Jurkat, Clone E6-1 (cell line): Measurements from ENCODE around the gene TMEM233. TPM values are rescaled to one million over a fixed set of nuclear protein-coding genes. Genes with fewer than 3 reads are reported as not detected.

ENCODE experiments used
- DNase-seq: peaks from one replicate; pipeline ENCODE4 v3.0.0-alpha.2; 2011; ENCODE audit warnings: low read depth, low spot score
- H3K4me3 ChIP-seq: 2 replicates; pipeline ENCODE4 v1.5.1; 2011; ENCODE audit warnings: mild to moderate bottlenecking, low read length, control low read depth, moderate library complexity
- polyA plus RNA-seq: library from polyadenylated mRNA; unstranded; fragments of >200 nt; gene quantifications from one replicate; pipeline ENCODE4 v1.2.1, GENCODE V29; 2012; ENCODE audit warnings: missing spikeins; ENCODE audit not compliant: insufficient read length, insufficient read depth

The TMEM233 gene
- not detected for polyA plus RNA-seq

GRCh38 chr12:119593578-119594398, at the start of gene TMEM233:
TMEM233 (plus strand) TSS chr12:119593774; CDS start chr12:119593849, 75 bp downstream.
- no peak for DNase-seq
- H3K4me3 ChIP-seq = no peak within 1 kb of the TSS

GRCh38 chr12:119544765-119545625, 48.6 kb upstream of the TMEM233 start:
- no peak overlapping the region for H3K4me3 ChIP-seq
- peak; percentile 75 for DNase-seq

DNA sequence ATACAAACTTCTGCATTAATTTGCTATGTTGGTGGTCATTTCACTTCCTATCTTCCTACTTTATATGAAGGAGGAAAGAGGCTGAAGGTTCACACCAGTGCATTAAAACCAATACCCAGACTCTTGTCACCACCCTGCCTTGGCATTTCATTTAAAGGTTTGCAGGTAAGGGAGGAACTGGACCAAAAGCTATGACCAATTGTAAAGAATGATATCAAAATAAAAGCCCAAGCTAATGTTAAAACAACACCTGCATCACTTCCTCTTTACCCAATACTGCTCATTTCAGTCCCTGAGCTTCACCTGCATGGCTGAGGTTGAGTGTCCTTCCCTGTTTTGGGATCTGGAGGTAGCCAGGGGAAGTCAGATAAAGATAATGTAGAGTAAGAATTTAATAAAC, 47.2 kb upstream of the TMEM233 start:
- no peak overlapping the region for H3K4me3 ChIP-seq
- no peak for DNase-seq

DNA sequence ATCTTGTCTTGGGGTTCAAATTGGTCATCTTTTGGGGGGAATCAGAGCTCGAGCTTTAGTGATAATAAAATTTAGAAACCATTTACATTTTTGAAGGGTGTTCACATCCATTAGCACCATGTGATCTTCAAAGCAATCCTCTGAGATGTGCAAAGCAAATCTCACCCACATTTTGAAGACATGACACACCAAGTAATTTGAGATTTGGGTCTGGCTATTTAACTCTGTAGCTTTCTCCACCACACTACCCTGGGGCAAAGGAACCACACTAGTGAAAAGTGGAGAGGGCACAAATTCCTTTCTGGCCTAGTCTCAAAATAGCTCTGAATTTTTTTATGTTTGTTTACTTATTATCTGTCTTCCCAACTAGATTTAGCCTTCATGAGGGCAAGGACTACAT, 46.6 kb upstream of the TMEM233 start:
- no peak for DNase-seq
- no peak overlapping the region for H3K4me3 ChIP-seq

DNA sequence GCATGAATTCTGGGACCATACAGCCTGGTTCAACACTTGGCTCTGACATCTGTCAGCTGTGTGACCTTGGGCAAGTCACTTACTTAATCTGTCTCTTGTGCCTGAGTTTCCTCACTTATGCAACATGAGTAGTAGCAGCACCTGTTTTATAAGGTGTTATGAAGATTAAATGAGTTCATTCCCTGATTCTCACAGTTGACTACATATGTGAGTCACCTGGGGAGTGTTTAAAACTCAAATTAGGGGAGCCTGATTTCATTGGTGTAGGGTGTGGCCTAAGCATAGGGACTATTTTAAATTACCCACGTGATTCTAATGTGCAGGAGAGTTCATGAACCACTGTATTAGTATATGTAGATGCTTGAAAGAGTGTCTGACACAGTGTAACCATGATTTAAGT, 36.7 kb upstream of the TMEM233 start:
- H3K4me3 ChIP-seq = no peak overlapping the region
- DNase-seq = no peak

- no peak overlapping the region for H3K4me3 ChIP-seq
- no peak for DNase-seq
Measured at GRCh38 chr12:119565404-119565803, 28.2 kb upstream of the TMEM233 start.

DNA sequence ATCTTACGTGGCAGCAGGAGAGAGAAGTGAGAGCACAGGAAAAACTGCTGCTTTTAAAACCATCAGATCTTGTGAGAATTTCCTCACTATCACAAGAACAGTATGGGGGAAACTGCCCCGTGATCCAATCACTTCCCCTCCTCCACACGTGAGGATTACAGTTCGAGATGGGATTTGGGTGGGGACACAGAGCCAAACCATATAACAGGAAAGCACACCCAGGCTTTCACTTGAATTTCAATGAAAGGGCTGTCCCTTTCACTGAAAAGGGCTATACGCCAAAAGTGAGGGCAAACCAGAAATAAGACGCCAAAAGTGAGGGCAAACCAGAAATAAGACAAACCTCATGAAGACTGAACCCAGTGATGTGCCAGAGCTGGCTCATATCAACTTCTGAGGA, 22.8 kb upstream of the TMEM233 start:
- no peak for DNase-seq
- H3K4me3 ChIP-seq = no peak overlapping the region

DNA sequence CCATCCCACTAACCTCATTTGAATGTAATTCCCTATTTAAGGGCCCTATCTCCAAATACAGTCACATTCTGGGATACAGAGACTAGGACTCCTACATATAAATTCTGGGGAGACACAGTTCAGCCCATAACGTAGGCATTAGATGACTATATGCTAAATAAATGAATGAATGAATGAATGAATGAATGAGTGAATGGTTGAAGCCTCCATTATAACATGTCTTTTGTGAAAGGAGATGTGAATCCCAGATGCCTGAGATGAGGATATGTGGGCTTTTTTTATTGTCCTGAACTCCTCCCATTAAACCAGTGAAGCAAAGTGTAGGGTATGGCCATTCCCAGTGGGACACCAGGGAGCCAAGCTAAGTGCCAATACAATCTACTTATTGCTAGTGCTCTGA, 20.5 kb upstream of the TMEM233 start:
- DNase-seq = no peak
- no peak overlapping the region for H3K4me3 ChIP-seq

DNA sequence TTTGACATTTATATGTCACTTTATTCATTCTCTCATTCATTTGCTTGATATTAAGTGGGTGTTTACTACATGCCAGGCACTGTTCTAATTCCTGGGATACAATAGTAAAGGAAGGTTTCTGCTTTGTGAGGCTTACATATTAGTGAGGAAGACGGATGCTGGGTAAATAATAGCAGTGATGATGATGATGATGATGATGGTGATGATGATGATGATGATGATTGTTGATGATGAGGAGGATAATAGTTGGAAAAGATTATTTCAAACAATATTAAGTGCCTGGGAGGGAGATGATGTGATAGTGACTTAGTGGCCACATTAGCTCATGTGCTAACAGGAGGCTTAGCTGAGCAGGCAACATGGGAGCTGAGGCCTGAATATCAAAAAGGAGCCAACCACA, 19.3 kb upstream of the TMEM233 start:
- DNase-seq = no peak
- no peak overlapping the region for H3K4me3 ChIP-seq

- no peak overlapping the region for H3K4me3 ChIP-seq
- no peak for DNase-seq
Measured at GRCh38 chr12:119576118-119576810, 17.3 kb upstream of the TMEM233 start.

GRCh38 chr12:119576915-119577314, 16.7 kb upstream of the TMEM233 start:
- no peak overlapping the region for H3K4me3 ChIP-seq
- no peak for DNase-seq

DNA sequence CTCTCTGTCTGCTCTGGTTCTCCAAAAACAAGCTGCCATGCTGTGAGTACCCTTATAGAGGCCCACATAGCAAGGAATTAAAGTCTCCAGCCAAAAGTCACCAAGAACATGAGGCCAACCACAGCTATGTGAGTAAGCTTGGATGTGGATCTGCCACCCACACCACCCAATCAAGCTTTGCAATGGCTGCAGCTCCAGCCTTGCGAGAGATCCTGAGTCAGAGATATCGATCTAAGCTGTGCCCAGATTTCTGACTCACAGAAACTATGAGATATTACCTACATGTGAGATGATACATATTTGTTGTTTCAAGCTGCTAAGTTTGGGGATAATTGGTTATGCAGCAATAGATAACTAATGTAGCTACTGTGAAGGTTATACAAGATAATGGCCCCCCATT, 15.5 kb upstream of the TMEM233 start:
- DNase-seq = no peak
- H3K4me3 ChIP-seq = no peak overlapping the region

DNA sequence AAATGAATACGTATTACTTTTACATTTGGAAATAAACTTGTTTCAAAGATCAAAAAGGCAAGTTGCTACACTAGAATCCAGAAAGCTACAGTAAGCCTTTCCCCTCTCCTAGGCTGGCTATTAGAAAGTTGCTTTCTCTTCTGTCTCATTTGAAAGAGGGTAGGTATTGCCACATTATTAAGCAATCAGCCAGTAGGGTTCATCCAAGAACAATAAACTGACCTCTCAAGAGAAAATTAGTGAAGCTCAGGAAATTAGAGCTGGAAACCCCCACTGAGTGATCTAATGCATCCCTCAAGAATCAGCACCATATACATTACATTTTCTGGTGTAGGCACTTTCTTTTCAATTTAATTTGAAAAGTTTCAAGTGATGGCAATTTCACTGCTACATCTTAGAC, 4.5 kb upstream of the TMEM233 start:
- no peak overlapping the region for H3K4me3 ChIP-seq
- DNase-seq = no peak

- no peak for DNase-seq
- no peak overlapping the region for H3K4me3 ChIP-seq
Measured at GRCh38 chr12:119589634-119590033, 3.9 kb upstream of the TMEM233 start.

- H3K4me3 ChIP-seq = no peak overlapping the region
- DNase-seq = no peak
Measured at GRCh38 chr12:119592232-119592631, 1.3 kb upstream of the TMEM233 start.

DNA sequence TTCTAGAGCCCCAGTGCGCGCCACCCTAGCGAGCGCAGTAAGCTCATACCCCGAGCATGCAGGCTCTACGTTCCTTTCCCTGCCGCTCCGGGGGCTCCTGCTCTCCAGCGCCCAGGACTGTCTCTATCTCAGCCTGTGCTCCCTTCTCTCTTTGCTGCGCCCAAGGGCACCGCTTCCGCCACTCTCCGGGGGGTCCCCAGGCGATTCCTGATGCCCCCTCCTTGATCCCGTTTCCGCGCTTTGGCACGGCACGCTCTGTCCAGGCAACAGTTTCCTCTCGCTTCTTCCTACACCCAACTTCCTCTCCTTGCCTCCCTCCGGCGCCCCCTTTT, 791 bp downstream of the TMEM233 start:
- H3K4me3 ChIP-seq = no peak overlapping the region
- no peak for DNase-seq

DNA sequence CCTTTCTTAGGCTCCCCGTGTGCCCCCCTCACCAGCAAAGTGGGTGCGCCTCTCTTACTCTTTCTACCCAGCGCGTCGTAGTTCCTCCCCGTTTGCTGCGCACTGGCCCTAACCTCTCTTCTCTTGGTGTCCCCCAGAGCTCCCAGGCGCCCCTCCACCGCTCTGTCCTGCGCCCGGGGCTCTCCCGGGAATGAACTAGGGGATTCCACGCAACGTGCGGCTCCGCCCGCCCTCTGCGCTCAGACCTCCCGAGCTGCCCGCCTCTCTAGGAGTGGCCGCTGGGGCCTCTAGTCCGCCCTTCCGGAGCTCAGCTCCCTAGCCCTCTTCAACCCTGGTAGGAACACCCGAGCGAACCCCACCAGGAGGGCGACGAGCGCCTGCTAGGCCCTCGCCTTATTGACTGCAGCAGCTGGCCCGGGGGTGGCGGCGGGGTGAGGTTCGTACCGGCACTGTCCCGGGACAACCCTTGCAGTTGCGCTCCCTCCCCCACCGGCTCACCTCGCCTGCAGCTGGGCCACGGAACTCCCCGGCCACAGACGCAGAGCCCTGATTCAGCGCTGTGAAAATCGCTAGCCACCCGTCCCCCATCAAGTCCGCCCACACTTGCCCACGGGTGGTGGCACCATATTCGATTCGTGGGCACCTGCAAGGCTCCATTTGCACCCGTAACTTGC, 1.3 kb downstream of the TMEM233 start:
- no peak for DNase-seq
- H3K4me3 ChIP-seq = no peak overlapping the region

- no peak for DNase-seq
- H3K4me3 ChIP-seq = no peak overlapping the region
Measured at GRCh38 chr12:119598159-119598558, 4.6 kb downstream of the TMEM233 start.
